ENCODE results near the gene AHCY. TPM values are rescaled to one million over a fixed set of nuclear protein-coding genes. Genes with fewer than 3 reads are reported as not detected.
A peak's percentile ranks its signal among the peaks of the same experiment; 100 is the strongest.

AHCY gene
- total RNA-seq, 2 donors from 2014 or later: 162 to 170 TPM

- no peaks in the 10 kb centered on the region for H3K9me3 ChIP-seq
- intact Hi-C loops (cut with DNase I): loop anchor here (10.0 kb wide), 1 partner anchor 456 kb away; no protein-coding TSS in a partner anchor
- 65% methylated on average over 4 of the region's 4 CpGs for WGBS
- DNase-seq (ENCODE audit: low spot score): no peak
- H3K4me1 ChIP-seq (replicated peaks): no peaks in the 10 kb centered on the region
- H3K4me3 ChIP-seq: no peak overlapping the region
- no peak overlapping the region for H3K27ac ChIP-seq
- no peak for TF ChIP-seq POLR2AphosphoS5 (IDR thresholded peaks at IDR 0.05)
- TF ChIP-seq POLR2A (IDR thresholded peaks at IDR 0.05): no peak
- TF ChIP-seq CTCF (IDR thresholded peaks at IDR 0.05): no peak
- no peaks in the 10 kb centered on the region for H3K27me3 ChIP-seq (replicated peaks; ENCODE audit: insufficient read depth)
- no peaks in the 10 kb centered on the region for H3K36me3 ChIP-seq
These were observed 15.7 kb upstream of the AHCY start for GRCh38 chr20:34318609-34319443.

DNA sequence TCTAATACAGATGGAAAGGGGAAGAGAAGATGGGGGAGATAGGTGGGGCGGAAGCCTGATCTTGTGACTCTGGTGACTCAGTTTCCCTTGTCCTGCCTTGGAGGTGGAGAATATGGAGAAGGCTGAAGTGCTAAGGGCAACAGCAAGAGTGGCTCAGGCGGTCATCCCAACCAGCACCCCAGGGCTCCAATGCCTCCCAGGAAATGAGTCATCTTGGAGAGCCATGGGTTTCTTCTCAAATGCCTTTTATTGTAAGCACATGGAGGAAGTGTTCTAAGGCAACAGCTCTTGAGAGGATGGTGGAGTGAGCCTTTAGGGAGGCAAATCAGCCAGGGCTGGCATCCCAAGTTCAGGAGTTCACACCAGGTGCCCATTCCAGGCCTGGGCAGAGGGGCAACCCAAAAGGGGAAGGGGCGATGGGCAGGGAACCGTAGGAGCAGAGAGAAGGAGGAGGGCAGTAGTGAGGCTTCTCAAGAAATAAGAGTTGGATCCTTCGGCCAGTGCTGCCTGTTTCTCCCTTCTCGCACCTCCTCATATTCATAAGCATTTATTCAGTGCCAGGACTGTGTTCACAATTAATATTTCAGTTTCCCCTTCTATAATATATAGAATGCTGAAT, 13.2 kb upstream of the AHCY start:
- H3K9me3 ChIP-seq: no peaks in the 10 kb centered on the region
- intact Hi-C loops (cut with DNase I): loop anchor here (10.0 kb wide), 1 partner anchor 458 kb away; no protein-coding TSS in a partner anchor
- DNase-seq (ENCODE audit: low spot score): no peak
- WGBS: 96% methylated on average over 6 of the region's 6 CpGs
- H3K4me1 ChIP-seq (replicated peaks): peaks cover 4% of the 10 kb centered on the region
- no peaks in the 10 kb centered on the region for H3K27me3 ChIP-seq (replicated peaks; ENCODE audit: insufficient read depth)
- TF ChIP-seq POLR2A (IDR thresholded peaks at IDR 0.05): no peak
- TF ChIP-seq CTCF (IDR thresholded peaks at IDR 0.05): no peak
- no peak for TF ChIP-seq POLR2AphosphoS5 (IDR thresholded peaks at IDR 0.05)
- no peak overlapping the region for H3K4me3 ChIP-seq
- H3K27ac ChIP-seq: no peak overlapping the region
- H3K36me3 ChIP-seq: no peaks in the 10 kb centered on the region

DNA sequence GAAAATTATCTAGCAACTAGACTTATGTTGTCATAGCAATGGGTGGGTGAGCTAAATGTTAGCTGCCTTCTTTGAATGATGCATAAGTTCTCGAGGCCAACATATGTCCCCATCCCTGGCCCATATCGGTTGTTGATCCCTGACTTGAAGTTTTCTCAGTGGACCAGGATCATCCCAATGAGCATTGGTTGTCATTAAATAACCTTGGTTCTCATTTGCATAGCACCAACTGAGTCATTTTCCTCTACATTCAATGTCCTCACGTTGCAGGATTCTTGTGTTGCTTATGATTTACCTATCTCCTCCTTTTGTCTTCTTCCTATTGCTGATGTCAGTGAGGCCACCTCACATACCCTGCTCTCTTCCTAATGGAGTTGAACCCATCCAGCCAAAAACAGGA, 12.1 kb upstream of the AHCY start:
- Histone ChIP-seq H3K4me1 (replicated peaks) (peaks cover 6% of the 10 kb centered on the region), H3K27me3 (replicated peaks; ENCODE audit: insufficient read depth) (no peaks in the 10 kb centered on the region), H3K36me3 (no peaks in the 10 kb centered on the region), H3K27ac (no peak overlapping the region), H3K4me3 (no peak overlapping the region), H3K9me3 (no peaks in the 10 kb centered on the region)
- no peak for DNase-seq (ENCODE audit: low spot score)
- 95% methylated on average over 3 of the region's 3 CpGs for WGBS
- TF ChIP-seq POLR2A (IDR thresholded peaks at IDR 0.05) (no peak), POLR2AphosphoS5 (IDR thresholded peaks at IDR 0.05) (no peak), CTCF (IDR thresholded peaks at IDR 0.05) (no peak)
- intact Hi-C loops (cut with DNase I): loop anchor here (10.0 kb wide), 1 partner anchor 460 kb away; no protein-coding TSS in a partner anchor

DNA sequence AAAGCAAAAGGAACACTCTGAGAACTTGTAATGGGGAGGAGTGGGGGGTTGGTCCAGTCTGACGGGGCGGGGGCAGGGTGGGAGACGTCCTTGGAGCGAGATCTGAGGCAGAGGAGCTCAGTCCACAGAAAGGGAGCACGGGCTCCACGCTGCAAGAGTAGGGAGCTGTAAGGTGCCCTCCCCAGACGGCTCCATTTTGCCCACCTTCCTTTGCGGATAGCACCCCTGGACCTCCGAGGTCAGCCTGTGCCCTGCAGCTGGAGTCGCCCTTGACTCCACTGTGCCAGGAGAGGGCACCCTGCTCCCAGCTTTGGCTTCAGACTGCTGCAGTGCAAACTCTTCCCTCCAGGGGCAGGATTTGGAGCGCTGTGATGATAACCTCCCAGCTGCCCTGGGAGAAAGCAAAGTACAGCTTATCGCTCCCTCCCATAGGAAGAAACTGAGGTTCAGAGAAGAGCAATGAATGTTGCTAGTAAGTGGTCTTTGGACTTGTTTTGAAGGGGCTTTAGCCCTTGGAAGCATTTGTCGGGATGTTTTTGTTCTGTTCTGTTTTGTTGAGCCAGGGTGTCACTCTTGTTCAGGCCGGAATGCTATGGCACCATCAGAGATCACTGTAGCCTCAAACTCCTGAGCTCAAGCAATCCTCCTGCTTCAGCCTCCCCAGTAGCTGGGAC, 9.5 kb upstream of the AHCY start:
- peak; percentile 81 for DNase-seq (ENCODE audit: low spot score)
- no peaks in the 10 kb centered on the region for H3K36me3 ChIP-seq
- peak; percentile 82 to 100 (median 96) for TF ChIP-seq CTCF (IDR thresholded peaks at IDR 0.05)
- TF ChIP-seq POLR2A (IDR thresholded peaks at IDR 0.05): no peak
- TF ChIP-seq POLR2AphosphoS5 (IDR thresholded peaks at IDR 0.05): peak; percentile 79
- no peak overlapping the region for H3K27ac ChIP-seq
- H3K4me1 ChIP-seq (replicated peaks): peaks cover 6% of the 10 kb centered on the region
- WGBS: 12% methylated on average over 14 of the region's 14 CpGs
- H3K9me3 ChIP-seq: no peaks in the 10 kb centered on the region
- H3K4me3 ChIP-seq: peak overlapping the region in 1 of 2 donors; percentile 15
- H3K27me3 ChIP-seq (replicated peaks; ENCODE audit: insufficient read depth): no peaks in the 10 kb centered on the region
- intact Hi-C loops (cut with DNase I): loop anchor here (1.0 to 10.0 kb wide), 3 partner anchors 160 to 462 kb away; no protein-coding TSS in a partner anchor

All from prostate gland (tissue), 2 donors.